Omental fat pad (tissue), 4 donors: Measurements from ENCODE around the gene PRAC1. TPM values are rescaled to one million over a fixed set of nuclear protein-coding genes. Genes with fewer than 3 reads are reported as not detected.

Experiments
- ATAC-seq: fragments of 150-250 bp; one replicate; pipeline ENCODE4 v1.9.1; 2016; ENCODE audit warnings: mild to moderate bottlenecking, moderate library complexity; ENCODE audit not compliant: low FRiP score
- DNase-seq: peaks from one replicate; pipeline ENCODE4 v3.0.0-alpha.2; 2019; ENCODE audit warnings: low spot score
- total RNA-seq, 4 donors: library from RNA; depleted of rRNA; stranded (reverse); fragments of >200 nt; gene quantifications; one replicate each; pipeline ENCODE4 v1.1.0, GENCODE V29; 2016
- TF ChIP-seq, protein P1 (sequence below), 3 donors: fragments of 450-650 bp; IDR thresholded peaks; one replicate each; pipeline ENCODE4 v1.5.1; 2016 to 2017; ENCODE audit warnings: antibody characterized with exemption in 3 of 3, mild to moderate bottlenecking in 3 of 3, moderate library complexity in 2 of 3

The PRAC1 gene
- total RNA-seq, 4 donors from 2014 or later, result not detected

DNA sequence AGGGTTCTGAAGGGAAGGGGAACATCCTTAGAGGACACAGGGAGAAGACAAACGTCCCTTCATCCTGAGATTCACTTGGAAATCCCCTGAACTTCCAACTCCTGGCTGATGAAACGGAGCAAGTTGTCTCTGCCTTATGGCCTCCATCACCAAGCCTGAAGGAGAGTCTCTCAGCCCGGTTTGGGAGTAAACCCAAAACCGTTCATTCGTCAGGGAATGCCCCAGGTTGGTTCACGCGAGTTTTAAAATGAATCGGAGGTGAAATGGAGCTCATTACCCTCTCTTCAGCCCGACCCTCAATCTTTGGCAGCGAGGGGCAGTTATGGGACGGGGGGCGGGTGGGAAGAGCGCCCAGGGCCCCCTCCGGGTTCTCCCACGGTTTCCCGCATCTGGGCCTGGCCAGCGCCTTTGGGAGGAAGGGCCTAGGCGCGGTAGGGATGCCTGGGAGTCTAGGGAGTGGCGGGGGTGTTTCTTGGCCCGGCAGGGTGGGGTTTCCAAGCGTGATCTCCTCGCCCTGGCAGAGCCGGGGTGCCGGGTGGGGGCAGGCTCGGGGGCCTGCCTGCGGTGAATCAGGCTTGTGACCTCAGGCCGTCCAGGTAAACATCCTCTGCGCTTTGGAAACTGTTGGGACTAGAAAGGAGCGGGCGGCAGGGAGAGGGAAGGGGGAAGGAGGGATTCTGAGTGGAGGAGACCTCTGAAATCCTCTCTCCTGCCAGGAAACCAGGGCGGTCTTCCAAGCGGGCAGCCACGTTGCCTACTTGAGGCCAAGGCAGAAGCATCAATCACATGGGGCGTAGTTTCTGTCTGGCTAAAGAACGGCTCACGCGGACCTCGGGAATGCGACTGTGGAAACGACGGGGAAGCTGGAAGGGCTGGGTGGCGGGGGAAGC lies 30.3 kb upstream of the PRAC1 start:
- TF ChIP-seq, protein P1, sequence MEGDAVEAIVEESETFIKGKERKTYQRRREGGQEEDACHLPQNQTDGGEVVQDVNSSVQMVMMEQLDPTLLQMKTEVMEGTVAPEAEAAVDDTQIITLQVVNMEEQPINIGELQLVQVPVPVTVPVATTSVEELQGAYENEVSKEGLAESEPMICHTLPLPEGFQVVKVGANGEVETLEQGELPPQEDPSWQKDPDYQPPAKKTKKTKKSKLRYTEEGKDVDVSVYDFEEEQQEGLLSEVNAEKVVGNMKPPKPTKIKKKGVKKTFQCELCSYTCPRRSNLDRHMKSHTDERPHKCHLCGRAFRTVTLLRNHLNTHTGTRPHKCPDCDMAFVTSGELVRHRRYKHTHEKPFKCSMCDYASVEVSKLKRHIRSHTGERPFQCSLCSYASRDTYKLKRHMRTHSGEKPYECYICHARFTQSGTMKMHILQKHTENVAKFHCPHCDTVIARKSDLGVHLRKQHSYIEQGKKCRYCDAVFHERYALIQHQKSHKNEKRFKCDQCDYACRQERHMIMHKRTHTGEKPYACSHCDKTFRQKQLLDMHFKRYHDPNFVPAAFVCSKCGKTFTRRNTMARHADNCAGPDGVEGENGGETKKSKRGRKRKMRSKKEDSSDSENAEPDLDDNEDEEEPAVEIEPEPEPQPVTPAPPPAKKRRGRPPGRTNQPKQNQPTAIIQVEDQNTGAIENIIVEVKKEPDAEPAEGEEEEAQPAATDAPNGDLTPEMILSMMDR (IDR thresholded peaks at IDR 0.05), result no peak
- DNase-seq, result no peak
- peak; percentile 54 for ATAC-seq

- DNase-seq (no peak), ATAC-seq (no peak)
- TF ChIP-seq, protein P1 (IDR thresholded peaks at IDR 0.05), result no peak
These were observed 29.5 kb upstream of the PRAC1 start for GRCh38 chr17:48751733-48752398.

GRCh38 chr17:48751172-48751571 lies 28.9 kb upstream of the PRAC1 start:
- TF ChIP-seq, protein P1 (IDR thresholded peaks at IDR 0.05), result no peak
- DNase-seq (no peak), ATAC-seq (no peak)

DNA sequence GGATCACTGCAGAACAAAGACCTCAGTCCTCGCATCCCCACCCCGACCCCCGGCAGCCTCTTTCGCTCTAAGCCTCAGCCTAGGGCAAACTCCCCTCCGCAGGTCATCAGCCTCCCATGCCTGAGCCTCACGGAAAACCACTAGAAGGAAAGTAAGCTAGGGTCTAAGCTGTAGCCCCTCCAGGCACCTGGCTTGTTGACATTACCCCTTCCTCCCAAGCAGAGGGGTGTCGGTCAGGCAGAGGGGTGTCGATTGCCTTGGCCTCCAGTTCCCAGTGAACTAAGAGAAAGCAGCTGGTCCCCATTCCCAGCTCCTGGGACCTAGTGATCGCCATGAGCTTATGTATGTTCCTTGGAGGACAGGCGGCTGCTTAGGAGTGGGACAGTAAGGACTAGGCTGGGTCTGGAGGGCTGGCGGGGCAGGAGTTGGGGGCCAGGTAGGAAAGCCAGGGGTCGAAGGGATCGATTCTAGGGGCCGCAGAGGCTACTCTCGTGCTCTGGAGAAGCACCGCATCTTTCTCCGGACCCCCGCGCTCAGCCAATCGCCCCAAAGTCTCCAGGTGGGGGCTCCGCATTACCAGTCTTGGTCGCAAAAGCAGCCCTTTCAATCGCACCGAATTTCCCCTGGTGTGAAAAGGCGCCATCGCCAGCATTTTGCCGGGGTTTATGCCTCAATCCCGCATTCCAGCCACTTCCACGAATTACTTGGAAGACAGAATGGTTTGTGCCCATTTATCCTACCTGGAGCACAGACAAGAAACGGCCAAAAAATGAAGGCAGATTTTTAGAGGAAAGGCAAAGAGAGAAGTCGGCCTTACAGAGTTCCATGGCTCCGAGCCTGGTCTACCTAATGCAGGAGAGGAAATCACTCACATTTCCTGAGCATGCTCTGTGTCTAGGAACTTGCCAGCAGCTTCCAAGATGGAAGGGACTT lies 27.6 kb upstream of the PRAC1 start:
- DNase-seq, result no peak
- TF ChIP-seq, protein P1 (IDR thresholded peaks at IDR 0.05), result no peak
- no peak for ATAC-seq

DNA sequence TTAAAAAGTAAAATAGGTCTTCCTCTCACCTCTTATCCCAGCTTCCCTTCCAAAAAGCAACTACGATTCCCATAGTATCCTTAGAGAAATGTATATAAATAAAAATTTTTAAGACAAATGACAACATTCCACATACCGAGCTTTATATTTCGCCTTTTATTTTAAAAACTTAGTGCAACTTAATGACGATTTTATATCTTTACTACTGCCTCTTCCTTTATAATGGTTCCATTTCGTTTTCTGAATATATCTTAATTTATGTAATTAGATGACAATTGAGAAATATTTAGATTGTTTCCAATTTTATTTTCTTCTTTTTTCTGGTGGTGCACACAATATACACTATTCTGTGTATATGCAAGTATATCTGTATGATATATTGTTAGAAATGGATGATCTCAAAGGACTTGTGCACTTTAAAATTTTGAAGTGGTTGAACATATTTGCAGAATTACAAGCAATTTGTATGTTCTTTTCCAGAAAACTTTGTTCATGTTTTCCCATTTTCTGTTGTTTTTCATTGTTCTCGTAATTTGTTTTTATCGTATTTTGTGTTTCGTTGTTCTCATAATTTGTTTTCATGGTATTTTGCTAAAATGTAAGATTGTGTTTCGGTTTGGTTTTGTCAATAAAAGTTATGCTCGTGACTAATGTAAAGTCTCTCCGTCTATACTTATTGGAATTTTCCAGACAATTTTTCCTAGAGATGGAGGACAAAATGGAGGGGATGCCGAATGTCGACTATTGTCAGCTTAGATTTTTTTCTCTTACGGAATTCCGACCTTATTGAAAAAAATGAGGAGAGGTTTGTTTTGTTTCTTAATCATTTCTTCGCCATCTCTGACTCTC lies 26.6 kb upstream of the PRAC1 start:
- no peak for ATAC-seq
- TF ChIP-seq, protein P1 (IDR thresholded peaks at IDR 0.05), result no peak

More for the DNA sequence above, 26.6 kb upstream of the PRAC1 start:
- no peak for DNase-seq
